ENCODE results near the gene FAM118B. TPM values are rescaled to one million over a fixed set of nuclear protein-coding genes. Genes with fewer than 3 reads are reported as not detected.
"Not testable (repeated sequence)": the region's sequence is repeated elsewhere in the genome, so short reads cannot be mapped to it uniquely, and the experiment has no call there.

Gene FAM118B
- total RNA-seq, 2 donors from 2014 or later, result 6.7 to 36.9 TPM

DNA sequence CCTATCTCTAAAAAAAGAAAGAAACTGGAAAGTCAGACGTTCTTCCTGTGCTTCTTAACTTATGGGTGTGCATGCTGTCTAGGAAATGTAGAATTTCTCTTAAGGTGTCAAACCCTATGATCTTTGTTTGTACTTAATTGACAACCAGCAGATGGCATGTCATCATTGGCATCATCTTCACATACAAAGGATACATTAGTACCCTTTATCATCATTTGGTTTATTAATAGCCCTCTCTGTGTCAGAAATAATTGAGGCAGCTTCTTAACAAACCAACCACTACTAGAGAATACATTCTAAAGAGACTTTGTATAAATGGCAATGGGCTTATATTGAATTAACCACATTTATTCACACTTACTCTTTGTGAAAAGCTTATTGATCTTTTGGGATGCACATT is 43.2 kb downstream of the FAM118B start:
- WGBS, 2 donors, result 83 to 92% methylated on average over 1 of the region's 1 CpG
- intact Hi-C loops (cut with DNase I), result no loop called here

DNA sequence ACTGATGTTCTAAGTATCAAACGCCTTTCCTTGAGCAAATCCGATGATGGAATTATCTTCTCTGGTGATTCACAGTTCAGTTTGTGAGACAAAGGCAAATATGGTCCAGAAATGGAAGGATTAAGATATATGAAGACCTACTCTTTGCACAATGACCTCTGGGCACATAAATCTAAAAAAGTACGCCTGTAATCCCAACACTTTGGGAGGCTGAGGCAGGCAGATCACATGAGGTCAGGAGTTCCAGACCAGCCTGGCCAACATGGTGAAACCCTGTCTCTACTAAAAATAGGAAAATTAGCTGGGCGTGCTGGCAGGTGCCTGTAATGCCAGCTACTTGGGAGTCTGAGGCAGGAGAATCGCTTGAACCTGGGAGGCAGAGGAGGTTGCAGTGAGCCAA is 43.9 kb downstream of the FAM118B start:
- intact Hi-C loops (cut with DNase I); DNase-seq; H3K9me3 ChIP-seq; H3K27me3 ChIP-seq; H3K4me3 ChIP-seq; H3K36me3 ChIP-seq (replicated peaks in 1 of 2; ENCODE audit: insufficient read depth in 1 of 2, low read depth in 2 of 2); ATAC-seq; H3K27ac ChIP-seq: not testable (repeated sequence)
- peaks cover 12% of the 10 kb centered on the region for H3K4me1 ChIP-seq
- WGBS, 2 donors, result 94 to 99% methylated on average over 5 of the region's 5 CpGs

More for the DNA sequence above, 43.2 kb downstream of the FAM118B start:
- H3K27me3 ChIP-seq, result no peaks in the 10 kb centered on the region
- no peak overlapping the region for H3K4me3 ChIP-seq
- no peak for ATAC-seq
- no peaks in the 10 kb centered on the region for H3K9me3 ChIP-seq
- no peak for TF ChIP-seq CTCF (IDR thresholded peaks at IDR 0.05)
- TF ChIP-seq POLR2A (IDR thresholded peaks at IDR 0.05), result no peak
- H3K4me1 ChIP-seq, result peaks cover 12% of the 10 kb centered on the region
- H3K27ac ChIP-seq, result no peak overlapping the region
- DNase-seq, result no peak
- peaks cover 0 to 1% of the 10 kb centered on the region in 2 donors for H3K36me3 ChIP-seq (replicated peaks in 1 of 2; ENCODE audit: insufficient read depth in 1 of 2, low read depth in 2 of 2)

DNA sequence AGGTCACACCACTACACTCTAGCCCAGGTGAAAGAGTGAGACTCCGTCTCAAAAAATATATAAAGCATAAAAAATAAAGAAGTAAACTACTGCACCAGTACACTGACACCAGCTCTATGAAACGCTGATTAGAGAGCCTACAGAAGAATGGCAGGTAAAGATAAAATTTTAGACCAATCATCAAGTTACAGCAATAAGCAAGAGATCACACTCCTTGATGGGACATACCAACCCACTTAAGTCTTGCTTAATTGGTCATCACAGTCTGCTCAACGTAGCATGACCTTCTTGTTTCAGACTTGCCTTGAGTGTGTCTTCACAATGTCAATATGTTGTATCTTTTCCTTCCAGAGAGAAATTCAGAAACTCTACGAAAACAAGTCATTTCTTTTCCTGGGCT is 44.6 kb downstream of the FAM118B start:
- DNase-seq (no peak), ATAC-seq (no peak)
- H3K9me3 ChIP-seq, result no peaks in the 10 kb centered on the region
- TF ChIP-seq CTCF (IDR thresholded peaks at IDR 0.05), result no peak
- no peak for TF ChIP-seq POLR2A (IDR thresholded peaks at IDR 0.05)
- intact Hi-C loops (cut with DNase I), result no loop called here
- no peak overlapping the region for H3K4me3 ChIP-seq
- H3K27ac ChIP-seq, result no peak overlapping the region
- WGBS, 2 donors, result 93 to 94% methylated on average over 4 of the region's 4 CpGs
- H3K36me3 ChIP-seq (replicated peaks in 1 of 2; ENCODE audit: insufficient read depth in 1 of 2, low read depth in 2 of 2), result peaks cover 0 to 3% of the 10 kb centered on the region in 2 donors
- H3K4me1 ChIP-seq, result peaks cover 12% of the 10 kb centered on the region
- no peaks in the 10 kb centered on the region for H3K27me3 ChIP-seq

DNA sequence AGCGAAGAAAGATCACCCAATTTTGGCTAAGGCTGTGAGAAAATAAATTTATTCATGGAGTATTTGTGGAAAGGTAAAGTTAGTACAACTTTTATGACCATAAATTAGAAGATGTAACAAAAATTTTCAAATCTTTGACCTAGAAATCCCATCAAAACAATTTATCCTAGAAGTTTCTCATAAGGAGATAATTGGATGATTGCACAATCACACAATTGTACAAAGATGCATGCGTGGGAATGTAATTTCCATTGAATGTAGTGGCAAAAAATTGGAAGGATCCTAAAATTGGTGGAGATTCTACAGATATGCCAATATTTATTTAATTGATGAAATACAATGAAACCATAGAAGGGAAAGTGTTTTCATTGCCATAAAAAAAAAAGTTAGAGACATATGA is 45.6 kb downstream of the FAM118B start:
- Histone ChIP-seq H3K27me3 (no peaks in the 10 kb centered on the region), H3K4me3 (no peak overlapping the region), H3K9me3 (no peaks in the 10 kb centered on the region), H3K27ac (no peak overlapping the region), H3K4me1 (peaks cover 12% of the 10 kb centered on the region), H3K36me3 (replicated peaks in 1 of 2; ENCODE audit: insufficient read depth in 1 of 2, low read depth in 2 of 2) (peaks cover 0 to 8% of the 10 kb centered on the region in 2 donors)
- ATAC-seq (no peak), DNase-seq (no peak)
- TF ChIP-seq CTCF (IDR thresholded peaks at IDR 0.05), result no peak
- TF ChIP-seq POLR2A (IDR thresholded peaks at IDR 0.05), result no peak
- intact Hi-C loops (cut with DNase I), result no loop called here
- WGBS, 2 donors, result 83 to 93% methylated on average over 2 of the region's 2 CpGs

DNA sequence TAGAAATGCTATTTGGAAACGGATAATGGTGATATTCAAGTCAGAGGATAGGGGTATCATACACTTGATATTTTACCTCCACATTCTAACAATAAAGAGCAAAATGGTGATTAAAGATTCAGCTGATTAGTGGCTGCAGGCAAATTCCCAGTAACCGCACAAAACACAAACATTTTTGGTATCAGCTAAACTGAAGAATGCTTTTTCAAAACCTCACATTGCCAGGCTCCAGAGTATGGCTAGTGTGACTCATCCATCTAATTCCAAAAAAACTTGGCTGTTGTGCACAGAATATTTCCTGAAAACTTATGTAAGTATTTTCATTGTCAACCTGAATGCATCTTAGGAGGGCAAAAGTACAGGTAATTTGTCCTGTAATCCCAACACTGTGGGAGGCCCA is 46.2 kb downstream of the FAM118B start:
- H3K4me1 ChIP-seq, result peaks cover 11% of the 10 kb centered on the region
- no peaks in the 10 kb centered on the region for H3K9me3 ChIP-seq
- no peak for DNase-seq
- no peaks in the 10 kb centered on the region for H3K27me3 ChIP-seq
- WGBS, 2 donors, result 84 to 90% methylated on average over 2 of the region's 2 CpGs
- intact Hi-C loops (cut with DNase I), result no loop called here
- peaks cover 0 to 13% of the 10 kb centered on the region in 2 donors for H3K36me3 ChIP-seq (replicated peaks in 1 of 2; ENCODE audit: insufficient read depth in 1 of 2, low read depth in 2 of 2)
- TF ChIP-seq POLR2A (IDR thresholded peaks at IDR 0.05), result no peak
- no peak for ATAC-seq
- H3K4me3 ChIP-seq, result no peak overlapping the region
- no peak overlapping the region for H3K27ac ChIP-seq

DNA sequence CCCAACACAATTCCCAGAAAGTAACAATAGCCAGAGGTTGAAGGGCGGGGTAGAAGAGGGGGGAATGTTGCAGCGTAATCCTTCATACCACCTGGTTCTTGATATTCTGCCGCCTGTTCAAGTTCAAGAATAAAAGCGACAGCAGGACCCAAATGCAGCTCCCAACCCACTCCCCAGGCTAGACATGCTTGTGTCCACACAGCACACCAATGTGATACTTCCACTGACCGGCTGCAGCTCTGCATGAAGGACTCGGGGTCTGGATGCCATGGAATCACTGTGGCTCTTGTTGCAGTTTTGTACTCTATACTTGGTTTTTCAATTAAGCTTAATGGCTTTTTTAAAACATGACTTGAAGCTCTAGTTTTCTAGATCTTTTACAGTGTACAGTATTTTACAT is 50.6 kb downstream of the FAM118B start:
- no peak overlapping the region for H3K27ac ChIP-seq
- ATAC-seq (no peak), DNase-seq (no peak)
- peaks cover 30 to 50% of the 10 kb centered on the region in 2 donors for H3K36me3 ChIP-seq (replicated peaks in 1 of 2; ENCODE audit: insufficient read depth in 1 of 2, low read depth in 2 of 2)
- no peaks in the 10 kb centered on the region for H3K9me3 ChIP-seq
- no peak overlapping the region for H3K4me3 ChIP-seq
- TF ChIP-seq POLR2A (IDR thresholded peaks at IDR 0.05) (no peak), CTCF (IDR thresholded peaks at IDR 0.05) (no peak)
- intact Hi-C loops (cut with DNase I), result no loop called here
- WGBS, 2 donors, result 89 to 97% methylated on average over 6 of the region's 6 CpGs
- peaks cover 10% of the 10 kb centered on the region for H3K4me1 ChIP-seq
- no peaks in the 10 kb centered on the region for H3K27me3 ChIP-seq

Measured in body of pancreas (tissue), 4 donors.